Lung (tissue), 12 donors: ENCODE results near the gene ADGRE1. TPM values are rescaled to one million over a fixed set of nuclear protein-coding genes. Genes with fewer than 3 reads are reported as not detected.

Experiments
- ATAC-seq: fragments of 200-7000 bp; cut with Tn5 transposase; one replicate; pipeline ENCODE4 v1.9.1; 2020; ENCODE audit warnings: moderate number of reproducible peaks; ENCODE audit not compliant: insufficient read depth, low FRiP score
- DNase-seq, 3 donors: peaks; one replicate each; pipeline ENCODE4 v3.0.0-alpha.2; 2013 to 2017
- H3K27ac ChIP-seq, 2 donors: one replicate each; pipeline ENCODE4 v1.5.1; 2013; ENCODE audit warnings: mild to moderate bottlenecking in 2 of 2, moderate library complexity in 2 of 2, control low read depth in 1 of 2, inconsistent platforms in 1 of 2, low read depth in 1 of 2, low read length in 1 of 2
- H3K27me3 ChIP-seq, 3 donors: one replicate each; pipeline ENCODE4 v1.5.1; 2013; ENCODE audit warnings: low read length in 2 of 3; ENCODE audit not compliant: control insufficient read depth in 3 of 3, insufficient read depth in 3 of 3
- H3K36me3 ChIP-seq, 4 donors: one replicate each; pipeline ENCODE4 v1.5.1; 2013; ENCODE audit warnings: low read length in 4 of 4, mild to moderate bottlenecking in 1 of 4, moderate library complexity in 1 of 4; ENCODE audit not compliant: control insufficient read depth in 4 of 4, insufficient read depth in 4 of 4
- H3K4me1 ChIP-seq, 5 donors: one replicate each; pipeline ENCODE4 v1.5.1; 2013; ENCODE audit warnings: low read length in 5 of 5, mild to moderate bottlenecking in 2 of 5, moderate library complexity in 1 of 5; ENCODE audit not compliant: control insufficient read depth in 5 of 5, insufficient read depth in 5 of 5
- H3K4me3 ChIP-seq: one replicate; pipeline ENCODE4 v1.5.1; 2013; ENCODE audit warnings: mild to moderate bottlenecking, control low read depth, moderate library complexity
- H3K9ac ChIP-seq, 2 donors: one replicate each; pipeline ENCODE4 v1.5.1; 2013; ENCODE audit warnings: low read length in 2 of 2, control low read depth in 1 of 2; ENCODE audit not compliant: insufficient read depth in 1 of 2
- H3K9me3 ChIP-seq, 4 donors: one replicate each; pipeline ENCODE4 v1.5.1; 2013; ENCODE audit warnings: low read length in 3 of 4, mild to moderate bottlenecking in 1 of 4, moderate library complexity in 1 of 4; ENCODE audit not compliant: control insufficient read depth in 4 of 4, insufficient read depth in 3 of 4
- WGBS, 2 donors: extraction: QIAGEN DNeasy Blood & Tissue Kit; methylation state at CpG; one replicate each; pipeline ENCODE4 v1.1.7; 2013; 5-methylcytosine and 5-hydroxymethylcytosine counted together
- polyA plus RNA-seq, 2 donors: library from polyadenylated mRNA; stranded (reverse); fragments of 200-250 nt; gene quantifications; one replicate each; pipeline ENCODE4 v1.2.1, GENCODE V29; 2013
- total RNA-seq, 2 donors: library from RNA; depleted of rRNA in 1 of 2; stranded (reverse); fragments of >200 nt in 1 of 2; gene quantifications; one replicate each; pipeline ENCODE4 v1.2.1, GENCODE V29; 2014 to 2021
- TF ChIP-seq, protein P1 (sequence below): IDR thresholded peaks from 2 replicates; pipeline ENCODE4 v1.5.1; 2012; ENCODE audit warnings: mild to moderate bottlenecking; ENCODE audit errors: control extremely low read depth, extremely low read depth
- donor health status: control.
- donor health status: control.
- donor health status: Bipolar disorder and iron deficiency.
- donor health status: healthy.
- donor health status: DM: yes; HTN: yes; CAD: no.

ADGRE1 gene
- total and polyA plus RNA-seq, 4 donors: 0.45 to 40.0 (median 7.4) TPM

DNA sequence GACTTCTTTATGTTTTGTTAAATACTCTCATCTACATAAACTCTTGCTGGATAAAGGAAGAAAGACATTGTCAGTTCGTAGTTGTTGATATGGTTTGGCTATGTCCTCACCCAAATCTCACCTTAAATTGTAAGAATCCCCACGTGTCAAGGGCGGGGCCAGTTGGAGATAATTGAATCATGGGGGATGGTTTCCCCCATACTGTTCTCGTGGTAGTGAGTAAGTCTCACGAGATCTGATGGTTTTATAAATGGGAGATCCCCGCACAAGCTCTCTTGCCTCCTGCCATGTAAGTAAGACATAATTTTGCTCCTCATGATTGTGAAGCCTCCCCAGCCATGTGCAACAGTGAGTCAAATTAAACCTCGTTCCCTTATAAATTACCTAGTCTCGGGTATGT, 3.6 kb downstream of the ADGRE1 start:
- ATAC-seq (no peak), DNase-seq (no peak)
- Histone ChIP-seq H3K4me1 (no peaks in the 10 kb centered on the region), H3K36me3 (no peaks in the 10 kb centered on the region), H3K4me3 (no peak overlapping the region), H3K9ac (no peak overlapping the region), H3K9me3 (peaks cover 0 to 3% (median under 1%) of the 10 kb centered on the region in 4 donors), H3K27me3 (no peaks in the 10 kb centered on the region), H3K27ac (no peak overlapping the region)
- WGBS, 2 donors: 63 to 67% methylated on average over 8 of the region's 8 CpGs
- TF ChIP-seq, protein P1, sequence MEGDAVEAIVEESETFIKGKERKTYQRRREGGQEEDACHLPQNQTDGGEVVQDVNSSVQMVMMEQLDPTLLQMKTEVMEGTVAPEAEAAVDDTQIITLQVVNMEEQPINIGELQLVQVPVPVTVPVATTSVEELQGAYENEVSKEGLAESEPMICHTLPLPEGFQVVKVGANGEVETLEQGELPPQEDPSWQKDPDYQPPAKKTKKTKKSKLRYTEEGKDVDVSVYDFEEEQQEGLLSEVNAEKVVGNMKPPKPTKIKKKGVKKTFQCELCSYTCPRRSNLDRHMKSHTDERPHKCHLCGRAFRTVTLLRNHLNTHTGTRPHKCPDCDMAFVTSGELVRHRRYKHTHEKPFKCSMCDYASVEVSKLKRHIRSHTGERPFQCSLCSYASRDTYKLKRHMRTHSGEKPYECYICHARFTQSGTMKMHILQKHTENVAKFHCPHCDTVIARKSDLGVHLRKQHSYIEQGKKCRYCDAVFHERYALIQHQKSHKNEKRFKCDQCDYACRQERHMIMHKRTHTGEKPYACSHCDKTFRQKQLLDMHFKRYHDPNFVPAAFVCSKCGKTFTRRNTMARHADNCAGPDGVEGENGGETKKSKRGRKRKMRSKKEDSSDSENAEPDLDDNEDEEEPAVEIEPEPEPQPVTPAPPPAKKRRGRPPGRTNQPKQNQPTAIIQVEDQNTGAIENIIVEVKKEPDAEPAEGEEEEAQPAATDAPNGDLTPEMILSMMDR: no peak

DNA sequence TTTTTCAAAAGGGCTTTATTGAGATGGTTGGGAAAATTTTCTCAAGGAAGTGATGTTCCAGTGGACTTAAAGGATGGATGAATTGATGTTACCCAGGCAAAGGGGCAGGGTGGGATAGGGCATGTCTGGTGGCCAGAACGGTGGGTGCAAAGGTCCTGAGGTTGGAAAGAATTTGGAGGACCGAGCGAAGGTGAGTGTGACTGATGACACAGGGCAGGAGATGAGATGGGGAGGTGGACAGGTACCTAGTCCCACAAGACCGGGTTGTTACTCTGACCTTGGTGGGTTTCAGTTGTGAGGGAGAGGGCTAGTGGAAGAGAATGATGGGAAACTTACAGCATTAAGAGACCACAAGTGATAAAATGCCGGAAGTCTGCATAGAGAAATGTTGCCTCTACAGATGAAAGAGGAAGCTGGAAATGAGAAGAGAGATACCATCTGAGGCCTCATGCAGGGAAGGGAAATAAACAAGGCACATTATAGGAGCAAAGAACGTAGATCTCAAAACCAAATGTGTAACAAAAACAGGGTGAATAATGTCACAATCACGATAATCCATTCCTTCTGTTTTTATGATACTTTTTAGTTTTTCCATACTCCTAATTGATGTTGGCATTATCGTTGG, 4.5 kb downstream of the ADGRE1 start:
- Histone ChIP-seq H3K4me3 (no peak overlapping the region), H3K4me1 (no peaks in the 10 kb centered on the region), H3K9me3 (peaks cover 0 to 5% (median 1%) of the 10 kb centered on the region in 4 donors), H3K27ac (no peak overlapping the region), H3K9ac (no peak overlapping the region), H3K36me3 (no peaks in the 10 kb centered on the region), H3K27me3 (no peaks in the 10 kb centered on the region)
- ATAC-seq (no peak), DNase-seq (no peak)
- 34 to 56% methylated on average over 8 of the region's 8 CpGs for WGBS, 2 donors
- TF ChIP-seq, protein P1: no peak

DNA sequence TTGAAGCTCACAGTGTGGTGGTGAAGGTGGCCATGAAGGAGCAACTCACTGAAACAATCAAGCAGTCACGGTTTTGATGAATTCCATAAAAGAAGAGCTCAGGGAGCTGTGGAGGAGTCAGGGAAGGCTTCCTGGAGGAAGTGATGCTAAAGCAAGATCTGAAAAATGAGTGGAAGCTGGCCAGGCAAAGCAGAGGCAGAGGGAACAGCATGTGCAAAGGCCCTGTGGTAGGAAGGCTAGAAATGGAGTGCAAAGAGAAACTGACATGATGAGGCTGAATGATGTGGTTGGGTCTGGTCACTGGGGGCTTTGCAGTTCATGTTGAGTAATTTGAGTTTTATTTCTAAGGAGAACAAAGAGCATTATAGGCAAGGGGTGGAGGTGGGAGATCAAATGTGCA, 6.9 kb downstream of the ADGRE1 start:
- Histone ChIP-seq H3K9me3 (peaks cover 0 to 7% (median 1%) of the 10 kb centered on the region in 4 donors), H3K4me1 (no peaks in the 10 kb centered on the region), H3K9ac (no peak overlapping the region), H3K27ac (no peak overlapping the region), H3K36me3 (no peaks in the 10 kb centered on the region), H3K4me3 (no peak overlapping the region), H3K27me3 (no peaks in the 10 kb centered on the region)
- DNase-seq (no peak), ATAC-seq (no peak)
- WGBS, 2 donors: 90 to 96% methylated on average over 1 of the region's 1 CpG
- TF ChIP-seq, protein P1: no peak

DNA sequence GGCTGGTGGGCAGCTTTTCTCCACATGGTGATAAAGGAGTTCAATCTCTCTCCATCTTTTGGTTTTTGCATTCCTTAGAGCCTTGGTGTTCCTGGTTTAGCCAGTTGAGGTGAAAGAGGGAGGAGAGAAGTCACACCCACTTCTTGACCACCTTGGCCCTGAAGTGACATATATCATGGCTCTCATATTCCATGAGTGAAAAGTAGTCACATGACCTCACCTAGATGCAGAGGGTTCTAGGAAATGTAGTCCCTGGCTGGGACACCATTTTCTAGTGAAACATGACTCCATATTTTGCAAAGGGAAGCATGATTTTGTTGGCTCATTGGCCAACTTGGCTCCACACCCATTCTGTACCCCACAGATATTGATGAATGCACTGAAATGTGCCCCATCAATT, 16.1 kb downstream of the ADGRE1 start:
- DNase-seq (no peak), ATAC-seq (no peak)
- no peak overlapping the region for H3K9ac ChIP-seq
- no peak overlapping the region for H3K4me3 ChIP-seq
- H3K9me3 ChIP-seq: peaks cover 0 to 19% (median 14%) of the 10 kb centered on the region in 4 donors
- no peaks in the 10 kb centered on the region for H3K27me3 ChIP-seq
- H3K4me1 ChIP-seq: no peaks in the 10 kb centered on the region
- TF ChIP-seq, protein P1: no peak
- H3K36me3 ChIP-seq: no peaks in the 10 kb centered on the region
- H3K27ac ChIP-seq: no peak overlapping the region
